Left colon (tissue), 2 donors: ENCODE measurements around the gene CD47. TPM values are rescaled to one million over a fixed set of nuclear protein-coding genes. Genes with fewer than 3 reads are reported as not detected.

ENCODE experiments used
- ATAC-seq: fragments of 200-7000 bp; cut with Tn5 transposase; one replicate; pipeline ENCODE4 v1.9.1; 2020; ENCODE audit warnings: mild to moderate bottlenecking, moderate library complexity
- DNase-seq, 2 donors: peaks; one replicate each; pipeline ENCODE4 v3.0.0-alpha.2; 2020
- intact Hi-C, 2 donors: fragments of 100-400 bp; cut with DNase I in 1 of 2; cut with micrococcal nuclease in 1 of 2; formaldehyde crosslinking; loops; one replicate each; pipeline versions ENCODE4 v1.11.2 to v1.14.0; 2022; cut with DNase I, micrococcal nuclease
- total RNA-seq, 2 donors: library from RNA; stranded (reverse); fragmentation: NEBNext Ultra II Directional; extraction: Animal tissue kit (Norgen Biotek cat#: 25700); gene quantifications; one replicate each; pipeline ENCODE4 v1.2.1, GENCODE V29; 2021
- donor health status: DM: no; HTN: no; CAD: no.
- donor health status: DM: yes; HTN: yes; CAD: no.

CD47 gene
- total RNA-seq, 2 donors from 2014 or later: 71.1 to 81.3 TPM

DNA sequence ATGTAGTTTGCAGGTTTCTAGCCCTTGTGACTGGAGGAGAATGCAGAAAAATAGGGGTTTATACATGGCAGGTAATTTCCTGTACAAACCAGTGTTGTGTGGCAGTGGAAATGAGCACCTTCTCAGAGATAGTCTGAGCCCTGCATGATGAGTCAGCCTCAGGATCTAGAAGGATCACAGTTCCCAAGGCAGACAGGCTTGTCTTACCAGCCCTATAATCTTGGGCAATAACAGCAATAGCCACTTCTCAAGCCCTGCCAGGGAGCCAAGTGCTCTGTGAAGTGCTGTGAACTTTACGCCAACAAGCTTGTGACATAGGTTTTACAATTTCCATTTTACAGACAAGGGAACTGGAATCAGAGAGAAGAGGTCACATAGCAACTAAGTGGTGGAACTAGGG, 89.4 kb downstream of the CD47 start:
- ATAC-seq (peak; percentile 89), DNase-seq (peak; percentile 45 to 74)
- intact Hi-C loops: no loop called here

DNA sequence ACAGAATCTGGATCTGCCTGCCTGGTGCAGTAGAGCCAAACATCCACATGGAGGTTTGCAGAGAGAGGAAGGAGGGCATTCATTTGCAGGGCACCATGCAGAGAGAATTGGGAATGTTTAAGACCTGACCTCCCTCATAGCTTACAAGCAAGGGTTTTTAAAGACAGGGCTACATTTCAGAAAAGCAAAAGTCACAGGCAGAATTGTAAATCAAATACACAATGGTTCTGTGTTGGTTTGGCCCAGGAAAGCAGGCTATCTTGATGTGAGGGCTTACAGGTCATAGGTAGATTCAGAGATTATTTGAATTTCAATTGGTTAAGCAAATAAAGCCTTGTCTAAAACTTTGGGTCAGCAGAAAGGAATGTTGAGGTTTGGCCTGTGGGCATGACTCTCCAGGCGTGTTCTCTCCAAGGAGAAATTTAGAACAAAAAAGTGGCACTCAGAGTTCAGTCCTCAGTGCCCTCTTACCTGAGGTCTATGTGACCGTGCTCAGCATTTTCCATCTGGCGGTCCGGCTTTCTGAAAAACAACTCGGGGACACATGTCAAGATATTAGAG, 91.5 kb downstream of the CD47 start:
- ATAC-seq (no peak), DNase-seq (no peak)
- intact Hi-C loops: no loop called here

DNA sequence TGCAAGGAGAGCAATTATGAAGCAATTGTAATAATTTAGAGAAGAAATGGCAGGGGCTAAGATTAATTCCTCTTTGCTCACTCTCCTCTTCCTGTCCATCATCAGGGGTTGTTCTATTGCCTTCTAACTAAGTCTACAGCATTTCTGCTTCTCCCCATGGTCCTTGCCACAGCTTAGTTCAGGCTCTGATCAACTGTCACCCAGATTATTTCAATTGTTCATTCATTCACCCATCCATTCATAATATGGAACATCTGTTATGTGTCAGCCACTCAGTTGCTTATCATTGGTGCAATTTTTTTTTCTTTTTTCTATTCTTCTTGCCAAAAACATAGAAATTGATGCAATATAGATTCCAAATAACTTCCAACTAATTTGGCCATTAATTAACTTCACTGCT, 93.2 kb downstream of the CD47 start:
- intact Hi-C loops: no loop called here
- ATAC-seq (no peak), DNase-seq (no peak)

DNA sequence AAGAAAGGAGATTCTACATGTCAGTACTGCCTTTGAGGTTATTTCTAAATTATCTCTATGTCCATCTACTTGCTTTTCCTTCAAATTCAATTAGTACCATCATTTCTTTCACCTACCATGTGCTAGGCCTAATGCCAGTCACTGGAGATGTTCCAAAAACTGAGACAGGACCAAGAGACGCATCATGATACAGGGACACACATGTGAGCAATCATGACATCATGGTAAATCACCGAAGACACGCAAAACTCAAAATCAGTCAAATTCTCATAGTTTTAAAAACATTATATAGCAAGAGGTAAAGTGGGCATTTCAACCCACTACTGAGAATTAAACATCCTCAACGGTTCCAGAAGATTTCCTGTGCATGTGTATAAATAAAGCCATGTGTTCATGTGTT, 95.0 kb downstream of the CD47 start:
- no peak for ATAC-seq
- no peak for DNase-seq
- intact Hi-C loops: no loop called here

DNA sequence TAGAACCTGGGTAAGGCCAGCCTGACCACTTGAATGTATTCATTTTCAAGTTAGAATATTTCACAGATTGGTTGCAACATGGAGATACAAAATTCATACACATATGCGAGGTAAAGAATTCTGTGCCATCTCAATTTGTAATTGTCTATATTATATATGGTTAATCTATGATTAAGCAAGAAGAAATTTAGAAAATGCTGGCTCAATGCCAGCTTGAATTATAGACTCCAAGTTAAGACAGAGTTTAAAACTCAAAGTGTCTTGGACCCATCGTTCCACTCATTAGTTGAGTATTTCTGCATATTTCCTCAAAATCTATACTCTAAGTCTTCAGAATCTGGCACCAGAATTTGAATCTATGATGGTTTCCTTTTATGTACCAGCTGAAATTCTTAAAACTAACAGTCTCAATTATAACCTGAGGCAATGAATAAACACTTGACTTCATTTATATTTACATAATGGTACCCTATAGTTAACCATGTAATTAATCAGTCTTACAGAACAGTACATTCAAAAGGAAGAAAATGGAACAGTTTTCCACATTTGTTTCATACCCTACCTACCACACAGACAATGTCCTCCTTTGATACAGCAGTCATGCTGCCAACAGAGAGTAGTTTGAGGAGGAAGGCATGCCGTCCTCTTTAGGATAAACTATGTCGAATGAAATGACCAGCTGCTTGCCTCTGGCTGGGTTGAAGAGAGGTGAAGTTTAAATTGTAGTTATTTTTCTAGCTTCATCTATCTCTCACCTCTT, 95.7 kb downstream of the CD47 start:
- ATAC-seq (no peak), DNase-seq (no peak)
- intact Hi-C loops: no loop called here

DNA sequence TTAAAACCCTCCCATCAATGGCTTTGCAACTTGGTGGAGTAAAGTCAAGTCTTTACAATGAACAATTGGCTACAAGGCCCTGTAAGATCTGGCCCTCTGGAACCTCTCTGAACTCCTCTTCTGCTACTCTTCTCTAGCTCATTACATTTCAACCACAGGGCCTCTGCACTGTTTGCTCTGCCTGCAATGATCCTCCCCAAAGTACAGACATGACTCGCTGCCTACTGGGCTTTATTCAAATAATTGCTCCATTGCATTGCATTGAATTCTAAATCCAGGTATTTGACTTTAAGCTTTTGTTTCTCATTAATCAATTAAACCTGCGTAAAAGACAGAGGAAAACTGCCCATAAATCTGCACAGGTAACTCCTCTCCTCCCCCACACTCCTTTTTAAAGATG, 96.7 kb downstream of the CD47 start:
- DNase-seq: no peak
- intact Hi-C loops: no loop called here
- ATAC-seq: no peak

DNA sequence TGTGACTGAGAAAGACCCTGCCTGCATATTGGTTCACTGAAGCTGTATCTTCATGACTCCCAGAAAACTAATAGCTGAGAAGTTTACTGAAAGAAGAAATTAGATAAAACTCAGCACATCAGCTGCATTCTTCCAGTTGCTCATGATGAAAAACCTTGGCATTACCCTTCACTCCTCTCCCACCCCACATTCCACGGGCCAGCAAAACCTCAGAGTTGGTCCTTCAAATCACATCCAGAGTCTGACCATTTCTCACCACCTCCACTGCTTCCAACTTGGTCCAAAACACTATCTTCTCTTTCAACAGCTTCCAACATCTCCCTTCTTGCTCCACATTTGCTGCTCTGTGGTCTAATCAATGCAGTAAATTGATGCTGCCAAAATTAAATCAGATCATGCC, 97.1 kb downstream of the CD47 start:
- intact Hi-C loops: no loop called here
- ATAC-seq (no peak), DNase-seq (no peak)

Other genes starting within 250 kb of the CD47 start
- 10 to 100 TPM; 42.5 to 46.7 TPM for gene IFT57, start 131.4 kb upstream of the CD47 start, total RNA-seq
- 100 to 1,000 TPM; 148 to 183 TPM for gene HHLA2, start 205.5 kb upstream of the CD47 start, total RNA-seq